ENCODE results near the gene EHMT2. TPM values are rescaled to one million over a fixed set of nuclear protein-coding genes. Genes with fewer than 3 reads are reported as not detected.

Gene EHMT2
- polyA plus RNA-seq, 2 of the 4 experiments (the other 2 are of a cell fraction) = 15.4 to 32.3 TPM

DNA sequence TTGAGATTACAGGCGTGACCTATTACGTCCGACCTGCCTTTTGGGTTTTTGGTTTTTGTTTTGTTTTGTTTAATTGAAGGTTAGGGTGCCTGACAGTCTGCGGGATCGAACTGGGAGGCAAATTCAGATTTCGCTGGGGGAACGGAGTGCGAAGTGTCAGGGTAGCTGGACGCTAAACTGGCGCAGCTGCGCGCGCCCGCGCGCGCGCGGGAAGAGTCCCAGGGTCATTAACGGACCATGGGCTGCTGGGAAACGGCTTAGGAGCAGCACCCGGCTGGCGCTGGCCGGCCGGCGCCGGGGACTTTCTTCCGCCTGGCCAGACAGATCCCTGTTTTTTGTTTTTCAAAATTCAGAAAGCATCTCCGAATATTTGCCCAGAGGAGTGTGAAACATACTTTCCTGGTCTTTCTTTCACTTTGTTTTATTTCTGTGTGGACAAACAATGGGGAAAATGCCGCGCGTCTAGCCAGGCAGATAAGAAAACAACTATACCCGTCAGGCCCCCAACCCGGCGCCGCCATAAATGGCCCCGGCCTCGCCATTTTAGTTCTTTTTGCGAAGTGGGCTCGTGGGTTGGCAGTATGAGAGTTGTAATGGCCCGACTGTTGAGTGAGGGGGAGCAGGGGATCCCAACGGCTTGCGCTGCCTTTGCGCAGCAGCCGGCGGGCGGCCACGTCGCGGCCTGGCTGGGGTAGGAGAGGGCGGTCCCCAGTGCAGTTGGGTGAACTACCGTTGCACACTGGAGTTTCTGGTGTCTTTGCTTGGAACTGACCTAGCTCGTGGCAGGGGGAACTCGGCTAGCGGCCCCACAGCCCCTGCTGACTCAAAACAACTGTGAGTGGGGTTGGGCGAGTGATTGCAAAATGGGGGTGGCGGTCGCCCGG lies 62.9 kb downstream of the EHMT2 start (continued):
- TF ChIP-seq ZSCAN20 (CRISPR knock-in tag; IDR thresholded peaks at IDR 0.05) (no peak), FOSL2 (IDR thresholded peaks at IDR 0.05) (no peak), FOSL2 (CRISPR knock-in tag; IDR thresholded peaks at IDR 0.05) (no peak), HOXB13 (CRISPR knock-in tag; IDR thresholded peaks at IDR 0.05; ENCODE audit: low read depth) (no peak), ZNF302 (CRISPR knock-in tag; IDR thresholded peaks at IDR 0.05) (no peak), EHF (CRISPR knock-in tag; IDR thresholded peaks at IDR 0.05) (no peak)
- TF ChIP-seq, protein P1, sequence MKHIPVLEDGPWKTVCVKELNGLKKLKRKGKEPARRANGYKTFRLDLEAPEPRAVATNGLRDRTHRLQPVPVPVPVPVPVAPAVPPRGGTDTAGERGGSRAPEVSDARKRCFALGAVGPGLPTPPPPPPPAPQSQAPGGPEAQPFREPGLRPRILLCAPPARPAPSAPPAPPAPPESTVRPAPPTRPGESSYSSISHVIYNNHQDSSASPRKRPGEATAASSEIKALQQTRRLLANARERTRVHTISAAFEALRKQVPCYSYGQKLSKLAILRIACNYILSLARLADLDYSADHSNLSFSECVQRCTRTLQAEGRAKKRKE (CRISPR knock-in tag; IDR thresholded peaks at IDR 0.05; ENCODE audit: low read depth) = no peak
- TF ChIP-seq, protein P2, sequence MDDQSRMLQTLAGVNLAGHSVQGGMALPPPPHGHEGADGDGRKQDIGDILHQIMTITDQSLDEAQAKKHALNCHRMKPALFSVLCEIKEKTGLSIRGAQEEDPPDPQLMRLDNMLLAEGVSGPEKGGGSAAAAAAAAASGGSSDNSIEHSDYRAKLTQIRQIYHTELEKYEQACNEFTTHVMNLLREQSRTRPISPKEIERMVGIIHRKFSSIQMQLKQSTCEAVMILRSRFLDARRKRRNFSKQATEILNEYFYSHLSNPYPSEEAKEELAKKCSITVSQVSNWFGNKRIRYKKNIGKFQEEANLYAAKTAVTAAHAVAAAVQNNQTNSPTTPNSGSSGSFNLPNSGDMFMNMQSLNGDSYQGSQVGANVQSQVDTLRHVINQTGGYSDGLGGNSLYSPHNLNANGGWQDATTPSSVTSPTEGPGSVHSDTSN (IDR thresholded peaks at IDR 0.05) = no peak; the same call in 1 of the 2 replicates

DNA sequence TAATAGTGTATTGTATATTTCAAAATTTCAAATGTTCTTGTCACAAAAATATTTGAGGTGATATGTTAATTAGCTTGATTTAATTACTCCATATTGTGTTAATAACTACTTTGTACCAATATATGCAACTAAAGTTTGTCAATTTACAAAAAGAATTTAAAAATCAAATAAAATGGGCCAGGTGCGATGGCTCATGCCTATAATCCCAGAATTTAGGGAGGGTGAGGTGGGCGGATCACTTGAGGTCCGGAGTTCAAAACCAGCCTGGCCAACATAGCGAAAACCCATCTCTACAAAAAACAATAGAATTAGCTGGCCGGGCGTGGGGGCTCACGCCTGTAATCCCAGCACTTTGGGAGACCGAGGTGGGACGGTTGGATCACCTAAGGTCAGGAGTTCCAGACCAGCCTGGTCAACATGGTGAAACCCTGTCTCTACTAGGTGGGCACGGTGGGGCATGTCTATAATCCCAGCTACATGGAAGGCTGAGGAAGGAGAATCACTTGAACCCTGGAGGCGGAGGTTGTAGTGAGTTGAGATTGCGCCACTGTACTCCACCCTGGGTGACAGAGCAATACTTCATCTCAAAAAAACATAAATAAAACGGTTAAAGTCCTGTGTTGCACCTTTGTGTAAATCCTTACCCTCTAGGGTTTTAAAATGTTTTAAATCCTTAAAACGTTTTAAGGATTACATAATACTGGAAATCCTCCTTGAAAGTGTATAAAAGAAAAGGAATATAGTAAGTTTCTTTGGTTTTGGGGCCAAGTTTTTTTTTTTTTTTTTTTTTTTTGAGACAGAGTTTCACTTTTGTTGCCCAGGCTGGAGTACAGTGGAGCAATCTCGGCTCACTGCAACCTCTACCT lies 65.9 kb downstream of the EHMT2 start:
- ATAC-seq = no peak
- FAIRE-seq = no peak
- DNase-seq (ENCODE audit: low read depth in 1 of 2, low spot score in 1 of 2) = no peak
- no peak for TF ChIP-seq ESRRA (IDR thresholded peaks at IDR 0.05; ENCODE audit: borderline replicate concordance, low read length)
- TF ChIP-seq POLR2A (IDR thresholded peaks at IDR 0.05; ENCODE audit: low read length) = peak; percentile 46
- ChIA-PET POLR2A (no interaction called here), CTCF (interaction anchor here (0.7 to 2.9 kb wide), 6 partner anchors 35 to 168 kb away, joined by 3 to 36 read pairs (median 10); partner anchors contain the start of genes DDAH2, GPANK1, LY6G5C and VARS1)
- H3K9me3 ChIP-seq = no peaks in the 10 kb centered on the region
- 75% methylated on average over 15 of the region's 15 CpGs for WGBS (ENCODE audit: missing lambda C conversion rate)
- peak overlapping the region; percentile 38 to 81; a peak in 4 of 6 replicates for H3K27ac ChIP-seq
- peaks cover 11% of the 10 kb centered on the region for H3K4me1 ChIP-seq
- peak overlapping the region; percentile 53; the same call in 1 of the 3 replicates for H3K4me3 ChIP-seq
- peak overlapping the region; percentile 88 for H3K4me2 ChIP-seq

DNA sequence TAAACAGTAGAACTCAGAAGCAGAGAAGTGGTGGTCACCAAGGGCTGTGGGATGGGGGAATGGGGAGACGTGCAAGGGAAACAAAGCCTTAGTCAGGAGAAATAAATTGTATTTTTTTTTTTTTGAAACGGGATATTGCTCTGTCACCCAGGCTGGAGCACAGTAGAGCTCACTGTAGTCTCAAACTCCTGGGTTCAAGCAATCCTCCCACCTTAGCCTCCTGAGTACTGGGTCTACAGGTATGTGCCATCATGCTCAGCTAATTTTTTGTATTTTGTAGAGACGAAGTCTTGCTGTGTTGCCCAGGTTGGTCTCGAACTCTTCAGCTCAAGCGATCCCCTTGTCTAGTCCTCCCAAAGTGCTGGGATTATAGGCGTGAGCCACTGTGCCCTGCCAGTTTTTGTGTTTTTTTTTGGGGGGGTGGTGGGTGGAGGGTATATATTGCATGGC lies 66.6 kb downstream of the EHMT2 start:
- FAIRE-seq (no peak), DNase-seq (ENCODE audit: low read depth in 1 of 2, low spot score in 1 of 2) (no peak), ATAC-seq (no peak)
- CTCF ChIA-PET = interaction anchor here (0.8 to 2.9 kb wide), 20 partner anchors 10 to 246 kb away, joined by 3 to 36 read pairs (median 4); partner anchors contain the start of genes DDAH2, GPANK1, LY6G5C and NEU1
- Histone ChIP-seq H3K4me1 (peaks cover 17% of the 10 kb centered on the region), H3K4me2 (peak overlapping the region; percentile 88), H3K4me3 (peak overlapping the region; percentile 53), H3K9me3 (no peaks in the 10 kb centered on the region), H3K27ac (peak overlapping the region; percentile 38 to 81)
- 41% methylated on average over 6 of the region's 6 CpGs for WGBS (ENCODE audit: missing lambda C conversion rate)
- POLR2A ChIA-PET = interaction anchor here (0.7 to 1.3 kb wide), 3 partner anchors 16 to 39 kb away, joined by 3 to 8 read pairs (median 4); partner anchors contain the start of genes HSPA1A and HSPA1L
- no peak for TF ChIP-seq PHF8 (IDR thresholded peaks at IDR 0.05; ENCODE audit: borderline replicate concordance, low read depth)
- TF ChIP-seq, protein P3, sequence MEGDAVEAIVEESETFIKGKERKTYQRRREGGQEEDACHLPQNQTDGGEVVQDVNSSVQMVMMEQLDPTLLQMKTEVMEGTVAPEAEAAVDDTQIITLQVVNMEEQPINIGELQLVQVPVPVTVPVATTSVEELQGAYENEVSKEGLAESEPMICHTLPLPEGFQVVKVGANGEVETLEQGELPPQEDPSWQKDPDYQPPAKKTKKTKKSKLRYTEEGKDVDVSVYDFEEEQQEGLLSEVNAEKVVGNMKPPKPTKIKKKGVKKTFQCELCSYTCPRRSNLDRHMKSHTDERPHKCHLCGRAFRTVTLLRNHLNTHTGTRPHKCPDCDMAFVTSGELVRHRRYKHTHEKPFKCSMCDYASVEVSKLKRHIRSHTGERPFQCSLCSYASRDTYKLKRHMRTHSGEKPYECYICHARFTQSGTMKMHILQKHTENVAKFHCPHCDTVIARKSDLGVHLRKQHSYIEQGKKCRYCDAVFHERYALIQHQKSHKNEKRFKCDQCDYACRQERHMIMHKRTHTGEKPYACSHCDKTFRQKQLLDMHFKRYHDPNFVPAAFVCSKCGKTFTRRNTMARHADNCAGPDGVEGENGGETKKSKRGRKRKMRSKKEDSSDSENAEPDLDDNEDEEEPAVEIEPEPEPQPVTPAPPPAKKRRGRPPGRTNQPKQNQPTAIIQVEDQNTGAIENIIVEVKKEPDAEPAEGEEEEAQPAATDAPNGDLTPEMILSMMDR (IDR thresholded peaks at IDR 0.05) = no peak
- TF ChIP-seq ZFP36 (IDR thresholded peaks at IDR 0.05; ENCODE audit: borderline replicate concordance, partially characterized antibody) = no peak
- TF ChIP-seq NPAS2 (CRISPR knock-in tag; IDR thresholded peaks at IDR 0.05; ENCODE audit: borderline replicate concordance) = no peak
- no peak for TF ChIP-seq NFE2L2 (conservative IDR thresholded peaks at IDR 0.05; ENCODE audit: low read length)
- TF ChIP-seq, protein P4, sequence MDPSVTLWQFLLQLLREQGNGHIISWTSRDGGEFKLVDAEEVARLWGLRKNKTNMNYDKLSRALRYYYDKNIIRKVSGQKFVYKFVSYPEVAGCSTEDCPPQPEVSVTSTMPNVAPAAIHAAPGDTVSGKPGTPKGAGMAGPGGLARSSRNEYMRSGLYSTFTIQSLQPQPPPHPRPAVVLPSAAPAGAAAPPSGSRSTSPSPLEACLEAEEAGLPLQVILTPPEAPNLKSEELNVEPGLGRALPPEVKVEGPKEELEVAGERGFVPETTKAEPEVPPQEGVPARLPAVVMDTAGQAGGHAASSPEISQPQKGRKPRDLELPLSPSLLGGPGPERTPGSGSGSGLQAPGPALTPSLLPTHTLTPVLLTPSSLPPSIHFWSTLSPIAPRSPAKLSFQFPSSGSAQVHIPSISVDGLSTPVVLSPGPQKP (IDR thresholded peaks at IDR 0.05; ENCODE audit: low read depth, low read length) = no peak
- no peak for TF ChIP-seq FOSL2 (IDR thresholded peaks at IDR 0.05)
- no peak for TF ChIP-seq FOSL2 (CRISPR knock-in tag; IDR thresholded peaks at IDR 0.05)
- TF ChIP-seq, protein P1 (CRISPR knock-in tag; IDR thresholded peaks at IDR 0.05; ENCODE audit: low read depth) = no peak
- no peak for TF ChIP-seq RNF2 (IDR thresholded peaks at IDR 0.05; ENCODE audit: borderline replicate concordance, low read depth)
- TF ChIP-seq, protein P5, sequence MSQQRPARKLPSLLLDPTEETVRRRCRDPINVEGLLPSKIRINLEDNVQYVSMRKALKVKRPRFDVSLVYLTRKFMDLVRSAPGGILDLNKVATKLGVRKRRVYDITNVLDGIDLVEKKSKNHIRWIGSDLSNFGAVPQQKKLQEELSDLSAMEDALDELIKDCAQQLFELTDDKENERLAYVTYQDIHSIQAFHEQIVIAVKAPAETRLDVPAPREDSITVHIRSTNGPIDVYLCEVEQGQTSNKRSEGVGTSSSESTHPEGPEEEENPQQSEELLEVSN (IDR thresholded peaks at IDR 0.05; ENCODE audit: borderline replicate concordance, low read depth) = no peak
- TF ChIP-seq, protein P6, sequence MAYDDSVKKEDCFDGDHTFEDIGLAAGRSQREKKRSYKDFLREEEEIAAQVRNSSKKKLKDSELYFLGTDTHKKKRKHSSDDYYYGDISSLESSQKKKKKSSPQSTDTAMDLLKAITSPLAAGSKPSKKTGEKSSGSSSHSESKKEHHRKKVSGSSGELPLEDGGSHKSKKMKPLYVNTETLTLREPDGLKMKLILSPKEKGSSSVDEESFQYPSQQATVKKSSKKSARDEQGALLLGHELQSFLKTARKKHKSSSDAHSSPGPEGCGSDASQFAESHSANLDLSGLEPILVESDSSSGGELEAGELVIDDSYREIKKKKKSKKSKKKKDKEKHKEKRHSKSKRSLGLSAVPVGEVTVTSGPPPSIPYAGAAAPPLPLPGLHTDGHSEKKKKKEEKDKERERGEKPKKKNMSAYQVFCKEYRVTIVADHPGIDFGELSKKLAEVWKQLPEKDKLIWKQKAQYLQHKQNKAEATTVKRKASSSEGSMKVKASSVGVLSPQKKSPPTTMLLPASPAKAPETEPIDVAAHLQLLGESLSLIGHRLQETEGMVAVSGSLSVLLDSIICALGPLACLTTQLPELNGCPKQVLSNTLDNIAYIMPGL (CRISPR knock-in tag; IDR thresholded peaks at IDR 0.05; ENCODE audit: borderline replicate concordance) = no peak
- no peak for TF ChIP-seq KDM1A (IDR thresholded peaks at IDR 0.05; ENCODE audit: low read depth)

All from A549 (cell line).